Fibroblast of the aortic adventitia (primary cell): ENCODE measurements around the gene UNC13A. TPM values are rescaled to one million over a fixed set of nuclear protein-coding genes. Genes with fewer than 3 reads are reported as not detected.

ENCODE experiments used
- DNase-seq: peaks from one replicate; pipeline ENCODE4 v3.0.0-alpha.2; 2010; ENCODE audit warnings: low read depth
- H3K4me3 ChIP-seq: 2 replicates; pipeline ENCODE4 v1.5.1; 2011; ENCODE audit warnings: low read depth, mild to moderate bottlenecking, control low read depth, low read length, moderate library complexity
- CTCF ChIP-seq: IDR thresholded peaks from 2 replicates; pipeline ENCODE4 v1.5.1; 2011; ENCODE audit warnings: mild to moderate bottlenecking, low read length, control low read depth, inconsistent platforms; ENCODE audit not compliant: insufficient read depth
- total RNA-seq: library from RNA; depleted of rRNA; stranded (reverse); fragments of >200 nt; gene quantifications from 2 replicates; pipeline ENCODE4 v1.2.3, GENCODE V29; 2012; ENCODE audit warnings: low replicate concordance

UNC13A gene
- total RNA-seq, 1 donor, result 0.27 TPM

DNA sequence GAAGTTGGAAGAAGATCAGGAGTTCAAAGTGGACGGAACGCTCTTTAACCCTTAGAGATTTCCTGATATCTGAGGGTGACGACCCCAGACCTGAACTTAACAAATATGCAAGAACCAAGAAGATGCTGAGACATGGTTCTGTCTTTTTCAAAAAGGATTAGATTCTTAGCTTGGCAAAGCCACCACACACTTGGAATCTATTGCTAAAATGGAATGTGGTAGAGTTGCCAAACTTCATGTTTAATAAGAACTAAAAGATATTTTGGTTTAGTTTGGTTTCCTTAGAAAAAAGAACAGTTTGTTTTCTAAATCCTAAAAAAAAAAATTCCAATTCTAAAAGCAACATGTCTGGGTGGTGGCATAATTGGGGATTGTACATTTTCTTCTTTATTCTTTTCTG is 29.5 kb downstream of the UNC13A start:
- peak; percentile 66 for DNase-seq
- H3K4me3 ChIP-seq, result no peak overlapping the region
- no peak for TF ChIP-seq CTCF

- no peak overlapping the region for H3K4me3 ChIP-seq
- DNase-seq, result no peak
- TF ChIP-seq CTCF, result no peak
These were observed 29.9 kb downstream of the UNC13A start for GRCh38 chr19:17658240-17658639.

GRCh38 chr19:17656970-17657369 is 31.2 kb downstream of the UNC13A start:
- no peak for DNase-seq
- no peak for TF ChIP-seq CTCF
- H3K4me3 ChIP-seq, result no peak overlapping the region

GRCh38 chr19:17655751-17656472 is 32.2 kb downstream of the UNC13A start:
- DNase-seq, result no peak
- no peak overlapping the region for H3K4me3 ChIP-seq
- no peak for TF ChIP-seq CTCF

- H3K4me3 ChIP-seq, result no peak overlapping the region
- TF ChIP-seq CTCF, result no peak
- no peak for DNase-seq
These were observed 33.2 kb downstream of the UNC13A start for GRCh38 chr19:17654993-17655392.

- no peak overlapping the region for H3K4me3 ChIP-seq
- TF ChIP-seq CTCF, result no peak
- no peak for DNase-seq
These were observed 35.5 kb downstream of the UNC13A start for GRCh38 chr19:17652627-17653026.

GRCh38 chr19:17648786-17649185 is 39.4 kb downstream of the UNC13A start:
- H3K4me3 ChIP-seq, result no peak overlapping the region
- no peak for TF ChIP-seq CTCF
- no peak for DNase-seq
